AG08396 (cell line): ENCODE measurements around the gene ACSL5.

Source experiments
- DNase-seq: peaks from one replicate; pipeline ENCODE4 v3.0.0; 2012; ENCODE audit warnings: low spot score, mixed read lengths

ACSL5 gene

GRCh38 chr10:112465299-112465883 is 91.5 kb downstream of the ACSL5 start:
- no peak for DNase-seq

DNA sequence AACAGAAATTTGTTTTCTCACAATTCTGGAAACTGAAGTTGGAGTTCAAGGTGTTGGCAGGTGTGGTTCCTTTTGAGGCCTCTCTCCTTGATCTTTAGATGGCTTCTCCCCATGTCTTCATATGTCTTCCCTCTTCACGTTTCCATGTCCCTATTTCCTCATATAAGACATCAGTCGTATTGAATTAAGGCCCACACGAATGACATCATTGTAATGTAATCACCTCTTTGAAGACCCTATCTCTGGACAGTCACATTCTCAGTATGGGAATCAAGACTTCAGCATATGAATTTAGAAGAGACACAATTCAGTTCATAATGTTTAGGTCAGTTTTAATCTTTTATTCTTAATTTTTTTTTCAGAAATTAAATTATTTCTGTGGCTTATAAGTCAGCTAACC is 92.9 kb downstream of the ACSL5 start:
- no peak for DNase-seq

DNA sequence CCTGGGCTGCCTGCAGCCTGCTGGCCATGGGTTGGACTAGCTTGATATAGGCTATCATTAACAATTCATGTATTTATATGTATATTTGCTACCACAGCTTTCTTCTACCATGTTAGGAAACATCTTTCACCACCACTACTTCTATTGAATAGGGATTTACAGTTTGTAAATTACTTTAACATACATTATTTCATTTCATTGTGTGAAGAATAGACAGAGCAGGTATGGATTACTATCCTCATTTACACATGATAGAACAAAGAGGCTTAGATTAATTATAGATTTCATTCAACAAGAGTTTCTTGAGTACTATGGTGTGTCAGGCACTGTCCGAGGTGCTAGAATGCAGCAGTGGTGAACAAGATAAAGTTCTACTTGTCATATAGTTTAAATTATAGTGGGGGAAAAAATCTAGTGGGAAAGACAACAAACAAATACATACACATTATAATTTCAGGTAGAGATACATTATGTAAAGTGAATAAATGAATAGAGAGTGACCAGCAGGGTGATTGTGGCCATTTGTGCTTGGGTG is 93.7 kb downstream of the ACSL5 start:
- no peak for DNase-seq

- DNase-seq: peak; percentile 38
These were observed 98.1 kb downstream of the ACSL5 start for GRCh38 chr10:112471878-112472487.

DNA sequence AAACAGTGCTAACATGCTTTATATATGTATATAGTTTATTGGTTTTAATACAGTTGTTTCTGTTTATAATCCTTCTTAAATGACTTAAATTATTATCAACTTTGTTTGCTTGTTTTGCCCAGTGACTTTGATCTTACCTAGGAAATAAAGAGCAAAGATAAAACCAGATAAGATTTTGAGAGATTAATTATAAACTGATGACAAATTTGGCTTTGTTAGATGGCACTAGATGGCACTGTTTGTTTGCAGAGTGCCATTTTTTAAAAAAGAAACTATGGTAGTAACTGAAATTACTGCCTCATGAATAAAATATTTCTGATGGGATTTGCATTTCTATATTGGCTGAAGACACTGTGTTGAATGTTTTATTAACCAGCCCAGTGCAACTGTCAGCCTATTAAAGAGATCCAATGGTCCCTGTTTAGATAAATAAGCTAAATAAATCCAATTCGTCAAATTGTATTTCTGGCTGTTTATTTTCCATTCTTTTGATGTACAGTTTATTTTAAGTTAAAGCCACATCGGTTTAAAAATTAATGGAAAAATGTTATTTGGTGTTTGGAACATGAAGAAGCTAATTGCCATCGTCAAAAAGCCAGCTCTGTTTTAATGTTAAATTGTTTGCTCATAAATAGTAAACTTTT is 101.8 kb downstream of the ACSL5 start:
- no peak for DNase-seq
